ENCODE measurements around the gene ALDH3B1. TPM values are rescaled to one million over a fixed set of nuclear protein-coding genes. Genes with fewer than 3 reads are reported as not detected.

ALDH3B1 gene
- total and polyA plus RNA-seq, 8 donors: 12.1 to 87.1 (median 16.1) TPM

DNA sequence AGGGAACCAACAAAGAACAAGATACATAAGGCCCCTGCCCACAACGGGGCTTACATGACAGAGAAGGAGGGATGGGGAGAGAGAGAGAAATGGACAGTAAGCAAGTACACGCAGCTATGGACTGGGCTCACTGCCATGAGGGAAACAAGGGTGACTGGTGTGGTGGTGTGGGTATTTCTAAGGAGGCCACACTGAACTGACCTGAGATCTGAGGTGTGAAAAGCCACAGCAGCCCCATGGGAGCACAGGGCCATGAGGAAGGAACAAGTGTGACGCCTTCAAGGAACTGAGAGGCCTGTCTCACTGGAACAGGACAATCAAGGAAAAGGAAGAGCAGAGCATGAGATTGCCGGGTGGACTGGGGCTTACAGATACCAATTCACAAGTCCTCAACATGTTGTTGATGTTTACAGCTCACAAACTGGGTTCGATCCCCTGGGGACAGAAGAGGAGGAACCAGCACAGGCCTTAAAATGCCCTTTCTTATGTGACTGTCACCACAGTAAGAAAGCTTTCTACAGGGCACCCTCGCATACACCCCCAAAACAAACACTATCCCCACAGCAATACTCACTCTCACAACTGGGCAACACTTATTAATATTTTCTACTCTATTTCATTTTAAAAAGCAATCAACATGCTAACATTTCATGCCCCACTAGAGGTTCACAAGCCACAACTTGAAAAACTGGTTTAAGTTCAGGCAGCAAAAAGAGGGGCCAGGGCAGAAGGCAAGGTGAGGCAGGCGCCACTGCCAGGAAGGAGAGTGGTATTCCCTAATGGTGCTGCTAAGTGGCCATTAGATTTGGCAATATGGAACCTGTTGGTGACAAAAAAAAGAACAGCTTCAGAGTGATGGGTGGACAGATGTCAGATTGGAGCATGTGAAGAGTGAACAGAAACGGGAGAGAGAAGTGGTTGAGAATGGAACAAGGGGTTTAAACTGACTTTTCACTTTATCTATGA is 67.8 kb downstream of the ALDH3B1 start:
- Histone ChIP-seq H3K4me1 (no peaks in the 10 kb centered on the region), H3K36me3 (peaks cover 0 to 39% of the 10 kb centered on the region in 2 donors), H3K4me3 (no peak overlapping the region), H3K27ac (no peak overlapping the region), H3K9me3 (no peaks in the 10 kb centered on the region), H3K27me3 (no peaks in the 10 kb centered on the region)
- TF ChIP-seq CTCF (IDR thresholded peaks at IDR 0.05): no peak
- intact Hi-C loops (cut with DNase I): no loop called here
- ATAC-seq (peak; percentile 44), DNase-seq (peak in 1 of 4 donors; percentile 42)

Small RNAs within 50 kb of the gene (microRNA-seq; reads per million reads assigned to microRNA genes)
- gene MIR4691 (0 reads per million in 2 donors), gene MIR6753 (0 to 0.14 reads per million in 2 donors), gene MIR7113 (0.41 to 0.67 reads per million in 2 donors)

Other genes starting within 250 kb of the ALDH3B1 start
- gene UNC93B1, start 6.2 kb upstream of the ALDH3B1 start, total RNA-seq: 10 to 100 TPM; 52.5 to 98.9 TPM
- 10 to 100 TPM; 15.7 to 22.6 (median 16.7) TPM for gene UNC93B1, start 6.2 kb upstream of the ALDH3B1 start, polyA plus RNA-seq (ENCODE audit: insufficient read length in 6 of 6)
- 100 to 1,000 TPM; 148 to 151 TPM for gene NDUFS8, start 20.4 kb downstream of the ALDH3B1 start, total RNA-seq
- gene NDUFS8, start 20.4 kb downstream of the ALDH3B1 start, polyA plus RNA-seq (ENCODE audit: insufficient read length in 6 of 6): 10 to 100 TPM; 44.8 to 72.7 (median 55.9) TPM
- gene TCIRG1, start 28.7 kb downstream of the ALDH3B1 start, total RNA-seq: 100 to 1,000 TPM; 191 to 323 TPM
- gene TCIRG1, start 28.7 kb downstream of the ALDH3B1 start, polyA plus RNA-seq (ENCODE audit: insufficient read length in 6 of 6): 10 to 100 TPM; 24.3 to 43.0 (median 33.0) TPM
- gene CHKA, start 111.1 kb downstream of the ALDH3B1 start, total RNA-seq: 10 to 100 TPM; 36.8 to 41.7 TPM
- gene CHKA, start 111.1 kb downstream of the ALDH3B1 start, polyA plus RNA-seq (ENCODE audit: insufficient read length in 6 of 6): 100 to 1,000 TPM in 1 of 6 donors, 10 to 100 TPM in 5; 74.3 to 106 (median 89.3) TPM
- 10 to 100 TPM; 36.0 to 38.2 TPM for gene KMT5B, start 203.0 kb downstream of the ALDH3B1 start, total RNA-seq
- gene KMT5B, start 203.0 kb downstream of the ALDH3B1 start, polyA plus RNA-seq (ENCODE audit: insufficient read length in 6 of 6): 10 to 100 TPM; 84.6 to 91.7 (median 88.4) TPM